H9 (cell line): ENCODE data around the gene ARHGAP10. TPM values are rescaled to one million over a fixed set of nuclear protein-coding genes. Genes with fewer than 3 reads are reported as not detected.

Source experiments
- DNase-seq: peaks from one replicate; pipeline ENCODE4 v3.0.0-alpha.2; 2017
- H2AFZ ChIP-seq: one replicate; pipeline ENCODE4 v1.6.1; 2013; ENCODE audit warnings: mild to moderate bottlenecking, low read length, control low read depth, moderate library complexity
- H2AK5ac ChIP-seq: 2 replicates; pipeline ENCODE4 v1.6.1; 2013; ENCODE audit warnings: low read length, control low read depth, mixed read lengths; ENCODE audit not compliant: insufficient read length
- H2BK120ac ChIP-seq: one replicate; pipeline ENCODE4 v1.6.1; 2013; ENCODE audit warnings: low read depth, mild to moderate bottlenecking, low read length, control low read depth, inconsistent platforms; ENCODE audit not compliant: poor library complexity, severe bottlenecking
- H2BK12ac ChIP-seq: 2 replicates; pipeline ENCODE4 v1.6.1; 2013; ENCODE audit warnings: low read length, control low read depth, mixed read lengths, low read depth; ENCODE audit not compliant: insufficient read length
- H2BK15ac ChIP-seq: 2 replicates; pipeline ENCODE4 v1.6.1; 2013; ENCODE audit warnings: low read depth, low read length, control low read depth
- H2BK20ac ChIP-seq: one replicate; pipeline ENCODE4 v1.6.1; 2013; ENCODE audit warnings: low read depth, mild to moderate bottlenecking, low read length, control low read depth, inconsistent platforms; ENCODE audit not compliant: poor library complexity, severe bottlenecking
- H2BK5ac ChIP-seq: 2 replicates; pipeline ENCODE4 v1.6.1; 2013; ENCODE audit warnings: low read length, control low read depth, mixed read lengths; ENCODE audit not compliant: insufficient read length
- H3K14ac ChIP-seq: 2 replicates; pipeline ENCODE4 v1.6.1; 2013; ENCODE audit warnings: low read length, control low read depth; ENCODE audit not compliant: insufficient read depth
- H3K18ac ChIP-seq: 2 replicates; pipeline ENCODE4 v1.6.1; 2013; ENCODE audit warnings: low read depth, mild to moderate bottlenecking, mixed read lengths, low read length, control low read depth; ENCODE audit not compliant: insufficient read length
- H3K23ac ChIP-seq: 2 replicates; pipeline ENCODE4 v1.6.1; 2013; ENCODE audit warnings: low read length, control low read depth, mixed read lengths, low read depth; ENCODE audit not compliant: insufficient read length
- H3K23me2 ChIP-seq: 2 replicates; pipeline ENCODE4 v1.6.1; 2013; ENCODE audit warnings: low read depth, mild to moderate bottlenecking, mixed read lengths, low read length, control low read depth; ENCODE audit not compliant: insufficient read length, poor library complexity, severe bottlenecking
- H3K27ac ChIP-seq: 2 replicates; pipeline ENCODE4 v1.5.1; 2013; ENCODE audit warnings: low read length, control low read depth, mixed read lengths, low read depth; ENCODE audit not compliant: insufficient read length
- H3K27me3 ChIP-seq: 2 replicates; pipeline ENCODE4 v1.6.1; 2013; ENCODE audit warnings: low read length, control low read depth, inconsistent platforms; ENCODE audit not compliant: insufficient read depth
- H3K4ac ChIP-seq: 2 replicates; pipeline ENCODE4 v1.6.1; 2013; ENCODE audit warnings: low read depth, mild to moderate bottlenecking, control low read depth, inconsistent platforms, low read length, moderate library complexity
- H3K4me1 ChIP-seq: 2 replicates; pipeline ENCODE4 v1.6.1; 2013; ENCODE audit warnings: low read length, control low read depth, inconsistent platforms; ENCODE audit not compliant: insufficient read depth
- H3K4me2 ChIP-seq: 2 replicates; pipeline ENCODE4 v1.6.1; 2013; ENCODE audit warnings: low read length, control low read depth, mixed read lengths; ENCODE audit not compliant: insufficient read length, insufficient read depth
- H3K56ac ChIP-seq: 2 replicates; pipeline ENCODE4 v1.6.1; 2013; ENCODE audit warnings: low read depth, mild to moderate bottlenecking, mixed read lengths, low read length, control low read depth; ENCODE audit not compliant: insufficient read length
- H3K79me1 ChIP-seq: 2 replicates; pipeline ENCODE4 v1.6.1; 2013; ENCODE audit warnings: low read depth, mild to moderate bottlenecking, moderate library complexity, low read length, control low read depth, inconsistent platforms; ENCODE audit not compliant: insufficient read depth, poor library complexity, severe bottlenecking
- H3K79me2 ChIP-seq: 2 replicates; pipeline ENCODE4 v1.6.1; 2013; ENCODE audit warnings: low read length, control low read depth, inconsistent platforms; ENCODE audit not compliant: insufficient read depth
- H3K9ac ChIP-seq: 2 replicates; pipeline ENCODE4 v1.6.1; 2013; ENCODE audit warnings: low read length, control low read depth, mixed read lengths; ENCODE audit not compliant: insufficient read length; ENCODE audit errors: extremely low read depth
- H3K9me3 ChIP-seq: one replicate; pipeline ENCODE4 v1.6.1; 2013; ENCODE audit warnings: low read depth, low read length, inconsistent platforms; ENCODE audit not compliant: control insufficient read depth
- H3T11ph ChIP-seq: one replicate; pipeline ENCODE4 v1.6.1; 2013; ENCODE audit warnings: mild to moderate bottlenecking, low read length, control low read depth, inconsistent platforms
- H4K20me1 ChIP-seq: one replicate; pipeline ENCODE4 v1.6.1; 2013; ENCODE audit not compliant: control insufficient read depth, insufficient read length, insufficient read depth
- H4K5ac ChIP-seq: 2 replicates; pipeline ENCODE4 v1.6.1; 2013; ENCODE audit warnings: low read depth, mild to moderate bottlenecking, mixed read lengths, low read length, control low read depth; ENCODE audit not compliant: insufficient read length
- H4K8ac ChIP-seq: replicated peaks from 2 replicates; pipeline ENCODE4 v1.6.1; 2013; ENCODE audit warnings: low read length, control low read depth, mixed read lengths, low read depth; ENCODE audit not compliant: insufficient read length
- H4K91ac ChIP-seq: 2 replicates; pipeline ENCODE4 v1.6.1; 2013; ENCODE audit warnings: low read depth, mild to moderate bottlenecking, moderate library complexity, mixed read lengths, low read length, control low read depth; ENCODE audit not compliant: insufficient read length
- H3K27ac Mint-ChIP-seq, 3 experiments: 2 replicates in 2 of 3; 3 replicates in 1 of 3; pipeline ENCODE4 v1.8.0; 2020 to 2021; ENCODE audit warnings: mixed read lengths in 3 of 3, mild to moderate bottlenecking in 1 of 3, moderate library complexity in 1 of 3
- H3K27me3 Mint-ChIP-seq: 2 replicates; pipeline ENCODE4 v1.8.0; 2021; ENCODE audit warnings: low read depth, mild to moderate bottlenecking, moderate library complexity, mixed read lengths
- H3K36me3 Mint-ChIP-seq, 3 experiments: 2 replicates in 2 of 3; 3 replicates in 1 of 3; pipeline ENCODE4 v1.8.0; 2020 to 2021; ENCODE audit warnings: low read depth in 3 of 3, mixed read lengths in 3 of 3; ENCODE audit not compliant: insufficient read depth in 1 of 3
- H3K4me1 Mint-ChIP-seq, 2 experiments: 2 replicates each; pipeline ENCODE4 v1.8.0; 2020; ENCODE audit warnings: mixed read lengths in 2 of 2
- H3K4me3 Mint-ChIP-seq, 2 experiments: 2 replicates in 1 of 2; 3 replicates in 1 of 2; pipeline ENCODE4 v1.8.0; 2020 to 2021; ENCODE audit warnings: mild to moderate bottlenecking in 2 of 2, mixed read lengths in 2 of 2, moderate library complexity in 1 of 2
- H3K9me3 Mint-ChIP-seq, 2 experiments: 2 replicates in 1 of 2; 3 replicates in 1 of 2; pipeline ENCODE4 v1.8.0; 2020; ENCODE audit warnings: mild to moderate bottlenecking in 2 of 2, mixed read lengths in 2 of 2, moderate library complexity in 1 of 2
- WGBS: extraction: QIAGEN DNeasy Blood & Tissue Kit; methylation state at CpG from one replicate; pipeline ENCODE4 v1.1.7; 2013; ENCODE audit warnings: missing lambda C conversion rate, low lambda C conversion rate, mixed read lengths; ENCODE audit not compliant: insufficient read length; ENCODE audit errors: extremely low coverage; 5-methylcytosine and 5-hydroxymethylcytosine counted together
- total RNA-seq: library from RNA; stranded (reverse); gene quantifications from 2 replicates; pipeline ENCODE4 v1.2.1, GENCODE V29; 2021
- TF ChIP-seq, protein P1 (sequence below): fragments of 200-600 bp; sonication (generic); conservative IDR thresholded peaks from 3 replicates; pipeline ENCODE4 v1.8.0; 2021; ENCODE audit warnings: antibody characterized with exemption, mild to moderate bottlenecking

ARHGAP10 gene
- total RNA-seq, 1 experiment from 2014 or later, result 7.8 TPM

GRCh38 chr4:147693218-147693617, 38.7 kb upstream of the ARHGAP10 start:
- H3K23ac ChIP-seq, result no peak overlapping the region
- H2BK5ac ChIP-seq, result no peak overlapping the region
- no peak overlapping the region for H3T11ph ChIP-seq
- no peak overlapping the region for H3K18ac ChIP-seq
- no peaks in the 10 kb centered on the region for H3K4me1 ChIP-seq
- H3K9ac ChIP-seq, result no peak overlapping the region
- no peak overlapping the region for H3K27ac ChIP-seq
- no peak overlapping the region for H2BK20ac ChIP-seq
- H2BK12ac ChIP-seq, result no peak overlapping the region
- no peak for DNase-seq
- H2AK5ac ChIP-seq, result no peak overlapping the region
- H3K79me2 ChIP-seq, result no peaks in the 10 kb centered on the region
- no peaks in the 10 kb centered on the region for H3K9me3 ChIP-seq
- WGBS, result no CpG with 5 or more reads among the region's 3 CpGs
- no peak overlapping the region for H4K5ac ChIP-seq
- no peaks in the 10 kb centered on the region; a peak in 1 of 4 replicates for H3K4me1 Mint-ChIP-seq
- H3K79me1 ChIP-seq, result no peaks in the 10 kb centered on the region
- no peak overlapping the region for H3K4me2 ChIP-seq
- H3K36me3 Mint-ChIP-seq, result no peaks in the 10 kb centered on the region
- no peaks in the 10 kb centered on the region for H3K27me3 ChIP-seq
- no peak overlapping the region for H3K4me3 Mint-ChIP-seq
- H2AFZ ChIP-seq, result no peak overlapping the region
- H3K14ac ChIP-seq, result no peak overlapping the region
- no peak overlapping the region for H2BK120ac ChIP-seq
- no peak overlapping the region for H3K4ac ChIP-seq
- TF ChIP-seq, protein P1, sequence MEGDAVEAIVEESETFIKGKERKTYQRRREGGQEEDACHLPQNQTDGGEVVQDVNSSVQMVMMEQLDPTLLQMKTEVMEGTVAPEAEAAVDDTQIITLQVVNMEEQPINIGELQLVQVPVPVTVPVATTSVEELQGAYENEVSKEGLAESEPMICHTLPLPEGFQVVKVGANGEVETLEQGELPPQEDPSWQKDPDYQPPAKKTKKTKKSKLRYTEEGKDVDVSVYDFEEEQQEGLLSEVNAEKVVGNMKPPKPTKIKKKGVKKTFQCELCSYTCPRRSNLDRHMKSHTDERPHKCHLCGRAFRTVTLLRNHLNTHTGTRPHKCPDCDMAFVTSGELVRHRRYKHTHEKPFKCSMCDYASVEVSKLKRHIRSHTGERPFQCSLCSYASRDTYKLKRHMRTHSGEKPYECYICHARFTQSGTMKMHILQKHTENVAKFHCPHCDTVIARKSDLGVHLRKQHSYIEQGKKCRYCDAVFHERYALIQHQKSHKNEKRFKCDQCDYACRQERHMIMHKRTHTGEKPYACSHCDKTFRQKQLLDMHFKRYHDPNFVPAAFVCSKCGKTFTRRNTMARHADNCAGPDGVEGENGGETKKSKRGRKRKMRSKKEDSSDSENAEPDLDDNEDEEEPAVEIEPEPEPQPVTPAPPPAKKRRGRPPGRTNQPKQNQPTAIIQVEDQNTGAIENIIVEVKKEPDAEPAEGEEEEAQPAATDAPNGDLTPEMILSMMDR, result no peak
- H2BK15ac ChIP-seq, result no peak overlapping the region
- no peak overlapping the region for H4K91ac ChIP-seq
- no peak overlapping the region for H3K56ac ChIP-seq
- H3K27me3 Mint-ChIP-seq, result peaks cover 1% of the 10 kb centered on the region; the same call in 1 of the 2 replicates
- no peaks in the 10 kb centered on the region for H3K9me3 Mint-ChIP-seq
- no peaks in the 10 kb centered on the region for H4K20me1 ChIP-seq
- H3K27ac Mint-ChIP-seq, result no peak overlapping the region; a peak in 1 of 7 replicates
- no peaks in the 10 kb centered on the region for H3K23me2 ChIP-seq
- H4K8ac ChIP-seq, result no peak overlapping the region
